Spleen (tissue), 11 donors: Measurements from ENCODE around the gene SDK1. TPM values are rescaled to one million over a fixed set of nuclear protein-coding genes. Genes with fewer than 3 reads are reported as not detected.

Source experiments
- DNase-seq: peaks from one replicate; pipeline ENCODE4 v3.0.0-alpha.2; 2020
- H3K27ac ChIP-seq, 8 donors: fragments of 200-600 bp; sonication (generic) in 7 of 8; 1 replicate in 4 of 8; 2 replicates in 4 of 8; pipeline versions ENCODE4 v1.5.0 to v1.8.0; 2016 to 2021; ENCODE audit warnings: inconsistent platforms in 4 of 8, mild to moderate bottlenecking in 4 of 8, moderate library complexity in 1 of 8
- H3K27me3 ChIP-seq, 7 donors: fragments of 200-600 bp; sonication (generic) in 6 of 7; replicated peaks in 1 of 7; 1 replicate in 4 of 7; 2 replicates in 3 of 7; pipeline versions ENCODE4 v1.5.0 to v1.8.0; 2016 to 2021; ENCODE audit warnings: inconsistent platforms in 3 of 7, mild to moderate bottlenecking in 1 of 7
- H3K36me3 ChIP-seq, 6 donors: fragments of 200-600 bp; sonication (generic) in 5 of 6; 1 replicate in 4 of 6; 2 replicates in 2 of 6; pipeline versions ENCODE4 v1.5.0 to v1.8.0; 2016 to 2021; ENCODE audit warnings: inconsistent platforms in 2 of 6
- H3K4me1 ChIP-seq, 6 donors: fragments of 200-600 bp; sonication (generic) in 5 of 6; 1 replicate in 3 of 6; 2 replicates in 3 of 6; pipeline versions ENCODE4 v1.5.0 to v1.8.0; 2016 to 2021; ENCODE audit warnings: inconsistent platforms in 3 of 6
- H3K4me3 ChIP-seq, 8 donors: fragments of 200-600 bp; sonication (generic) in 7 of 8; 1 replicate in 4 of 8; 2 replicates in 4 of 8; pipeline versions ENCODE4 v1.5.0 to v1.8.0; 2016 to 2021; ENCODE audit warnings: inconsistent platforms in 4 of 8, mild to moderate bottlenecking in 4 of 8, moderate library complexity in 2 of 8
- H3K9me3 ChIP-seq, 8 donors: fragments of 200-600 bp; sonication (generic) in 7 of 8; 1 replicate in 4 of 8; 2 replicates in 4 of 8; pipeline versions ENCODE4 v1.5.0 to v1.8.0; 2016 to 2021; ENCODE audit warnings: inconsistent platforms in 4 of 8
- POLR2A ChIP-seq, 3 donors: fragments of 450-650 bp; IDR thresholded peaks; one replicate each; pipeline ENCODE4 v1.5.1; 2017; ENCODE audit warnings: antibody characterized with exemption in 3 of 3, mild to moderate bottlenecking in 1 of 3
- POLR2AphosphoS5 ChIP-seq, 3 donors: sonication (generic); formaldehyde crosslinking; IDR thresholded peaks; one replicate each; pipeline ENCODE4 v1.5.1; 2017; ENCODE audit warnings: antibody characterized with exemption in 3 of 3
- WGBS, 5 donors: extraction: QIAGEN DNeasy Blood & Tissue Kit in 3 of 5; methylation state at CpG; one replicate each; pipeline versions ENCODE4 v1.1.5 to v1.1.7; 2013 to 2018; 5-methylcytosine and 5-hydroxymethylcytosine counted together
- intact Hi-C: fragments of 100-400 bp; cut with DNase I; formaldehyde crosslinking; loops from one replicate; pipeline ENCODE4 v1.15.0; 2023; ENCODE audit warnings: low total_unique reads
- polyA plus RNA-seq, 3 donors: library from polyadenylated mRNA; stranded (reverse); fragments of 200-250 nt; gene quantifications; one replicate each; pipeline ENCODE4 v1.2.1, GENCODE V29; 2013
- total RNA-seq, 7 donors: library from RNA; depleted of rRNA in 3 of 7; stranded (reverse); fragments of >200 nt in 3 of 7; fragmentation: NEBNext Ultra II Directional in 4 of 7; extraction: Animal tissue kit (Norgen Biotek cat#: 25700) in 4 of 7; gene quantifications; one replicate each; pipeline versions ENCODE4 v1.1.0 to v1.2.1, GENCODE V29; 2016 to 2021
- TF ChIP-seq, protein P1 (sequence below), 11 experiments: fragments of 200-600 bp in 7 of 11; fragments of 450-650 bp in 4 of 11; sonication (generic) in 4 of 11; IDR thresholded peaks in 8 of 11; conservative IDR thresholded peaks in 3 of 11; 1 replicate in 7 of 11; 2 replicates in 4 of 11; pipeline versions ENCODE4 v1.4.0 to v1.8.0; 2016 to 2021; ENCODE audit warnings: antibody characterized with exemption in 11 of 11, inconsistent platforms in 4 of 11, mild to moderate bottlenecking in 1 of 11
- donor health status: healthy with polysubstance abuse.
- donor health status: DM: no; HTN: no; CAD: no; lungs with moderate emphysema.
- donor health status: DM: no; HTN: no; CAD: no.
- donor health status: Bipolar disorder and iron deficiency.
- donor health status: healthy.
- donor health status: DM: no; HTN: no; CAD: no.
- donor health status: DM: yes; HTN: yes; CAD: no.

Gene SDK1
- total and polyA plus RNA-seq, 10 donors, result 3.2 to 54.1 (median 35.1) TPM

- H3K4me3 ChIP-seq, result no peak overlapping the region
- no peak for DNase-seq
- H3K9me3 ChIP-seq, result no peaks in the 10 kb centered on the region
- 84 to 100% (median 90%) methylated on average over 1 of the region's 1 CpG for WGBS, 5 donors
- H3K27ac ChIP-seq, result no peak overlapping the region
- intact Hi-C loops, result no loop called here
- H3K4me1 ChIP-seq, result no peaks in the 10 kb centered on the region
- H3K36me3 ChIP-seq, result no peaks in the 10 kb centered on the region
- peaks cover 0 to 10% (median 0%) of the 10 kb centered on the region in 7 donors for H3K27me3 ChIP-seq
- TF ChIP-seq POLR2A (IDR thresholded peaks at IDR 0.05) (no peak), POLR2AphosphoS5 (IDR thresholded peaks at IDR 0.05) (no peak)
- TF ChIP-seq, protein P1, sequence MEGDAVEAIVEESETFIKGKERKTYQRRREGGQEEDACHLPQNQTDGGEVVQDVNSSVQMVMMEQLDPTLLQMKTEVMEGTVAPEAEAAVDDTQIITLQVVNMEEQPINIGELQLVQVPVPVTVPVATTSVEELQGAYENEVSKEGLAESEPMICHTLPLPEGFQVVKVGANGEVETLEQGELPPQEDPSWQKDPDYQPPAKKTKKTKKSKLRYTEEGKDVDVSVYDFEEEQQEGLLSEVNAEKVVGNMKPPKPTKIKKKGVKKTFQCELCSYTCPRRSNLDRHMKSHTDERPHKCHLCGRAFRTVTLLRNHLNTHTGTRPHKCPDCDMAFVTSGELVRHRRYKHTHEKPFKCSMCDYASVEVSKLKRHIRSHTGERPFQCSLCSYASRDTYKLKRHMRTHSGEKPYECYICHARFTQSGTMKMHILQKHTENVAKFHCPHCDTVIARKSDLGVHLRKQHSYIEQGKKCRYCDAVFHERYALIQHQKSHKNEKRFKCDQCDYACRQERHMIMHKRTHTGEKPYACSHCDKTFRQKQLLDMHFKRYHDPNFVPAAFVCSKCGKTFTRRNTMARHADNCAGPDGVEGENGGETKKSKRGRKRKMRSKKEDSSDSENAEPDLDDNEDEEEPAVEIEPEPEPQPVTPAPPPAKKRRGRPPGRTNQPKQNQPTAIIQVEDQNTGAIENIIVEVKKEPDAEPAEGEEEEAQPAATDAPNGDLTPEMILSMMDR (IDR thresholded peaks at IDR 0.05 in 8 of 11, conservative IDR thresholded peaks at IDR 0.05 in 3 of 11), result no peak
Observed at GRCh38 chr7:3455806-3456595, 154.9 kb downstream of the SDK1 start.

- no peak for TF ChIP-seq POLR2A (IDR thresholded peaks at IDR 0.05)
- no peak for TF ChIP-seq POLR2AphosphoS5 (IDR thresholded peaks at IDR 0.05)
- TF ChIP-seq, protein P1 (IDR thresholded peaks at IDR 0.05 in 8 of 11, conservative IDR thresholded peaks at IDR 0.05 in 3 of 11), result no peak
- no peak for DNase-seq
- Histone ChIP-seq H3K9me3 (no peaks in the 10 kb centered on the region), H3K4me1 (peaks cover 0 to 8% (median 0%) of the 10 kb centered on the region in 6 donors), H3K36me3 (no peaks in the 10 kb centered on the region), H3K27me3 (no peaks in the 10 kb centered on the region), H3K4me3 (no peak overlapping the region), H3K27ac (no peak overlapping the region)
- 83 to 89% (median 87%) methylated on average over 2 of the region's 2 CpGs for WGBS, 5 donors
- intact Hi-C loops, result no loop called here
Observed at GRCh38 chr7:3459111-3459510, 158.1 kb downstream of the SDK1 start.

- 75 to 81% (median 79%) methylated on average over 7 to 8 of the region's 8 CpGs for WGBS, 5 donors
- intact Hi-C loops, result no loop called here
- TF ChIP-seq POLR2AphosphoS5 (IDR thresholded peaks at IDR 0.05) (no peak), POLR2A (IDR thresholded peaks at IDR 0.05) (no peak)
- TF ChIP-seq, protein P1 (IDR thresholded peaks at IDR 0.05 in 8 of 11, conservative IDR thresholded peaks at IDR 0.05 in 3 of 11), result no peak
- no peaks in the 10 kb centered on the region for H3K9me3 ChIP-seq
- peaks cover 0 to 8% (median 0%) of the 10 kb centered on the region in 6 donors for H3K4me1 ChIP-seq
- no peak for DNase-seq
- H3K27ac ChIP-seq, result peak overlapping the region in 1 of 8 donors; percentile 33
- H3K36me3 ChIP-seq, result no peaks in the 10 kb centered on the region
- H3K27me3 ChIP-seq, result no peaks in the 10 kb centered on the region
- no peak overlapping the region for H3K4me3 ChIP-seq
Observed at GRCh38 chr7:3461923-3462322, 160.9 kb downstream of the SDK1 start.

- WGBS, 5 donors, result 77 to 89% (median 88%) methylated on average over 1 of the region's 1 CpG
- intact Hi-C loops, result no loop called here
- DNase-seq, result no peak
Observed at GRCh38 chr7:3463696-3464095, 162.6 kb downstream of the SDK1 start.

More at GRCh38 chr7:3463696-3464095, 162.6 kb downstream of the SDK1 start:
- H3K4me3 ChIP-seq, result no peak overlapping the region
- no peaks in the 10 kb centered on the region for H3K9me3 ChIP-seq
- no peaks in the 10 kb centered on the region for H3K36me3 ChIP-seq
- no peak overlapping the region for H3K27ac ChIP-seq
- peaks cover 0 to 8% (median 0%) of the 10 kb centered on the region in 6 donors for H3K4me1 ChIP-seq
- no peak for TF ChIP-seq POLR2AphosphoS5 (IDR thresholded peaks at IDR 0.05)
- H3K27me3 ChIP-seq, result no peaks in the 10 kb centered on the region
